GM18907 (cell line): ENCODE data around the gene TANC1.

Experiments used
- ATAC-seq: cut with Tn5 transposase; IDR thresholded peaks from one replicate; pipeline ENCODE4 v1.9.1; 2021; ENCODE audit warnings: mild to moderate bottlenecking, moderate library complexity; ENCODE audit not compliant: unreplicated experiment

Gene TANC1

DNA sequence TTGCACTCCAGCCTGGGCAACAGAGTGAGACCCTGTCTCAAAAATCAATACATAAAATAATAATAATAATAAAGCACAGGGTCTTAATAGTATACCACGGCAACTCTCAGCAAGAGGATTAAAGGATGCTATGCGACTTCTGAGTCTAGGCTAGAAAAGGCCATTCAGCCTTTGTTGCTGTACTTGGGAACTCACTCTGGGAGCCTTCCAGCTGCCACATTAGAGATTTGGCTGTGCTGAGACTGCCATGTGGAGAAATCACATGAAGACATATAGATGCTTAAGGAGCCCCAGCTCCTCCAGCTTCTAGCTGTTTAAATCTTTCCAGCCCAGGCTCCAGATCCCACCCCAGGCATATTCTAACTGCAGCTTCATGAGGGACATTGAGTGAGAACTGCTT lies 8.2 kb upstream of the TANC1 start:
- ATAC-seq, result no peak

DNA sequence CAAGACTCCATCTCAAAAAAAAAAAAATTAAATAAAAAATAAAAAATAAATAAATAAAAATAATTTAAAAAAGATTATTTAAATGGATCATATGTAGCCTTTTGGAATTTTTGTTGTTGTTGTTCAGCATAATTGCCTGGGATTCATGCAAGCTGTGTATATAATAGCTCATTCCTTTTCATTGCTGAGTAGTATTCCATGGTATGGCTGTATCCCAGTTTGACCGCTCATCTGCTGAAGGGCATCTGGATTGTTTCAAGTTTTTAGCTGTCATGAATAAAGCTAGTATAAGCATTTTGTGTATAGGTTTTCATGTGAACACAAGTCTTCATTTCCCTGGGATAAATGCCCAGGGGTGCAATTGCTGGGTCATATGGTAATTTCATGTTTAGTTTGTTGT lies 6.4 kb upstream of the TANC1 start:
- ATAC-seq, result no peak

DNA sequence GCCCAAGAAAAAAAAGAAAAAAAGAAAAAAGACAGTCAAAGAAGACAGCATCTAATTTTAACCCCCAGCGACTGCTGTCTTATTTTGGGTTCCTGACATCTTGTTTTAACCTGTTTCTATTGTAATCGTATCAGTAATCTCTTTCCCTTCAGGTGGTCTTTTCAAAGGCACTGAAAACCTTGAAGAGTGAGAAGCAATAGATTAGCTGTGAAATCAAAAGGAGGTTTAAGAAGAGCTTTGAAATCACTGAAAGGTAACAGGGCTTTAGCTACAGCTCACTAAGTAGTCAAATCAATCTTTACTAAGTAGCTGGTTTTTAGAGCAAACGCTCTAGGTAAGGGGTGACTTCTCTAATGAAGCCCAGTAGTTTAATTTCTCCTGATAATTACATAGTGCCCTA lies 5.4 kb upstream of the TANC1 start:
- ATAC-seq, result no peak

DNA sequence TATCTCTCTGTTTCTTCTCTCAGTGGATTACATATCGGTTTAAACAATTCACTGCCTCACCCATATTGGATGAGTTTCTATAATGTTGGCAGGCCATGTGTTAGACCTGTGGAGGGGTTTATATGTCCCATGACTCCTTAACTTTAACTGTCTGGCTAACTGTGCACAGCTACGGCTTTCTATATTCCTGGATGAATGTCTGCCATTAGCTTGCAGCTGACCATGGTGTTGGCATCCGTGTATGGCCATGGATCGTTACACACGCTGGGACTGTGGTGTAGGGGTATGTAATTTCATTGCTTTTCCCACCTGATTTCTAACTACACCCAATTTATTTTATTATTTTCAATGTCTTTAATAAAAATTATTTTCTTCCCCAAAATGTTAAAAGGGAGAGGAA lies 3.3 kb upstream of the TANC1 start:
- ATAC-seq, result no peak

DNA sequence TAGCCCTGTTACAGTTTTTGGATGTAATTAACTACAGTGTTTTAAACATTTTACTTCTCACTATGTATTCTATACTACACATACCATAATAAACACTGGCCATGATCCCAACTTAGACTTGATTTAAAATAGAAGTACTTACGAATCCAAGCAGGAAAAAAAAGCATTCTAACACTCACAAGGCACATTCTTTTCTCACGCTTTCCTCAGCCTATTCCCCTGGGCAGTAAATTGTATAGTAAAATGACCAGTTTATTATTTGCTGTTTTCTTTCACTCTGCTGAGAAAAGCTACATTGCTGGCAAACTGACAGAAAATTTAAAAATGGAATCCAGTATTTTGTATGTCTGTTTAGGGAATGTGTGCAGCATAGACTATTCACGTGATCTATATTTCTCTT lies 2.8 kb upstream of the TANC1 start:
- ATAC-seq, result no peak

DNA sequence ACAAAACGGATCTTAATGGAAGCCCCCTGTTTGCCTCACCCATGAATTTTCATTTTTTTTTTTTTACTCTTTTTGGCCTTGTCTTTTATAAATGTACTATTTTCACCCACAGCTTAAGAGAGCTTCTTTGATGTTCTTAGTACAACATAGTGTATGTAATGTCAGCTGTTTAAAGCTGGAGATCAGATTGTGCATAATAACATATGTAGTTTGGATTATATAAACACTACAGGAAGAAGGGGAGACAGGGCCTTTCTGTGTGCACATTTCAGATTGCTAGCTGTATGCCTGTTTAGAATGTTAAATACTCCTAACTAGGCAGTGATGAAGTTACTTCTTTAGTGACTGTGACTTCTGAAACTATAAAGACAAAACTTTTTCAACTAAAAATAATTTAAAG lies 2.1 kb upstream of the TANC1 start:
- no peak for ATAC-seq

DNA sequence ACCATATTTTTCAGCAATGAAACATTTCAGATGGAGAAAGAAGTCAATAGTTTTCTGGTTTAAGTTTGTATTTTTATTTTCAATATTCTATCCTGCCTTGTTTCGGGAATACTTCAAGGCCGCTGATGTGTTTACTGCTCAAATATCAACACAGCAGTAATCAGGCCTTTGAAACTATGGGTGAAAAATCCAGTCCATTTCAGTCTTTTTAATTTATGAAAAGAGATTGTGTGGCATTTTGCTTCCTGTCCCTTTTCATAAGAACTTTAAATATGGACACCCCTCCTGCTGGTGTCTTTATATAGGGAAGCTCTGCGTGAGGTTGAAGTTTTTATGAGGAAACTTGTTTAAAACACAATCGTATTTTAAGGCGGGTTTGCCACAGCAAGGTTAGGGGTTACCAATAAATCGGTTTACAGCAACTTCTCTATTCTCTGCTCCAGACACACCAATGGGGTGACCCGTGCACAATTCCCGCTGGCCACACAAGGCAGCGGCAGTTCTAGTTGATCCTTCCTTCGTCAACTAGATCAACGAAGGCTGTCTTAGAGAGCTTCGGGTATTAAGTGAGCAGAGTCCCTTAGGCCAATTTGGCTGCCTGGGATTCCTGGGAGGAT lies 1.2 kb upstream of the TANC1 start:
- ATAC-seq, result no peak

DNA sequence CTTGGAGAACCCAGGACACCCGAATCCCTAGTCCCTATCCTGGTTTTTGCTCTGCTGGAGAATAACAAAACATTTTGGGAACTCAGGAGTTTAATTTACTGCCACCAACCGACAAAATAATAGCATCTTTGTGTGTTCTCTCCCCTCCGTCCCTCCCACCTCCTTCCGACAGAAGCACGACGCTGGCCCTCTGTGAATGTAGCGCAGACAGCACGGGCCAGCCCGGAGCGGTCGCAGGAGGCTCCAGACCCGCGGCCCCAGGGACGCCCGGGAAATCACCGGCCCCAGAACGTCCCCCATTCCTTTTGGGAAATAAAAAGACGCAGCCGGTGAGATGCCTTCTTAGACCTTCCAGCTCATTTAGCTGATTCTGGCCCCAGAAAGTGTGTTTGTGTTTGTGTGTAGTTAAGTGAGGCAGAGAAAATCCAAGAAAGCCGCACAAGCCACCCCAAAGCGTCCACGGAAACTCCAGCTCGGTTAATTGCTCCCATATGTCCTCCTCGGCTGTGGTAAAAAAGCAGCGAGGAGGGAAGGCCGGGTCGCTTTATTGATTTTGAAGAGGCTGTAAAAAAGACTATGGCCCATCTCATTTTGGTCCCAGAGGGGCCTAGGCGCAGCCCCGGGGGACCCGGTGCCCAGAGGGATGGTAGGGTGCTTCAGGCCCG lies 577 bp upstream of the TANC1 start:
- no peak for ATAC-seq

DNA sequence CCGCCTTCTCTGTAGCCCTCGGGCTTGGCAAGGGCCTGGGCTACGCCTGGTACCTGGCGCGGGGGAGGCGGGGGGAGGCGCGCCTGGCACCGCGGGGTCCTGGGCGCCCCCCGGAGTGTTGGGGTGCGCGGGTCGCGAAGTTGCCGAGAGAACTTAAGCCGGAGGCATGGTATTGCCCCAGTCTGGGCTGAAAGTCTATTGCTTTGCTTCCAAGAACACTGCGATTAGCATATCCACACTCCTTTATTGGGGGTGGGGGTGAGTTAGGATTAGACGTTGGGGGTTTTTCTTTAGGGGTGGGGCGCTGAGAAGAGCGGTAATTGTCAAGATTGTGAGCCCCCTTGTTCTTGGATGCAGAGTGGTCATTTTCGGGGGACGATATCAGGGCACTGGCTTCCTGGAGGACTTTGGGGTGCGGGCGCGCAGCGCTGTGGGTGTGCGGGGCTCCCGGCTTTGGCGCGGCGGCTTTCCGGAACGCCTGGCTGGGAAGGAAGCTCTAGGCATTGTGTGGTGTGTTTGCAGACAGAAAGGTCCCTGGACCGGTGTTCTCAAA lies 798 bp downstream of the TANC1 start:
- ATAC-seq, result peak; percentile 4

DNA sequence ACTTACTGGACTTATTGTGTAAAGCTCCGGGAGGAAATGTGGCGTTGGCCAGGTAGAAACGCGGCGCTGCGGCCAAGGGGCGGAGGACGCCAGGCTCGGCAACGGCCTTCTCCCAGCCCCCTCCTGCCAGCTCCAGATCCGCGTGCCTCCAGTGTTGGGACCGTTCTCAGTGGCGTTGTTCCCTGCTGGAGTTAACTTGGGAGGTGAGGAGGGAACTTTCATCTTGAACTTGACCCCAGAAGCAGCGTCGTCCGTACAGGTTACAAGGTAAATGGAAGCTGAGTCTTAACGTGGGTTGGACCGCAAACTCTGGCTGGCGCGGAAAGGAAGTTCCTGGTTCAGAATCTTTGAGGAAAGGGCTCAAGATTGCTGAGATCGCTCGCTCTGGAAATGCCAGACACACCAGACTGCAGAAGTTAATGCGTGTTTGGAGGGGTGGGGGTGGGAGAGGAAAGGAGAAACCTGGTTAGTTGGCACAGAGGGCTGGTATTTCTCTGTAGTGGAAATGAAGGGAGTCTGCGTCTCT lies 1.3 kb downstream of the TANC1 start:
- no peak for ATAC-seq

DNA sequence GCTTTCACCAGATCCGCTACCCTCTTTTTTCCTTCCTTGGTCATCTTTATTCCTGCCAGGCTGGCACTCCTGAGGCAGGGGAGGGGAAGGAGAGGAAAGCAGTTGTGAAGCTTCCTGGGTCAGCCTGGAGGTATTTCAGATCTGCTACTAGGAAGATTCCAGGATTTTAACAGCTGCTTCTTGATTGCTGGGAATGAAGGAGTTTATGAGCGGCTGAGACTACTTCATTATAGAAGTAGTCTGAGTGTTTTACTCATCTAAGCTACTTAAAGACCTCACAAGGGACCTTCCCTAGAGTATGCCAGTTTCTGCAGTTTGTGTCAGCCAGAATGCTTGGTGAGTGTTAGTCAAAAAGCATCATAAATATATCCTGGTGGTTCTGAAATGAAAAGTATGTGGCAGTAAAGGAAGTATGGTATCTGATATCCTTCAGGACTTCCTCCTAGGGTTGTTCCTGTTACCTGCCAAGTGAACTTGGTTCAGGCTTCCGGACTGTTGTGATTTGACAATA lies 1.9 kb downstream of the TANC1 start:
- no peak for ATAC-seq

DNA sequence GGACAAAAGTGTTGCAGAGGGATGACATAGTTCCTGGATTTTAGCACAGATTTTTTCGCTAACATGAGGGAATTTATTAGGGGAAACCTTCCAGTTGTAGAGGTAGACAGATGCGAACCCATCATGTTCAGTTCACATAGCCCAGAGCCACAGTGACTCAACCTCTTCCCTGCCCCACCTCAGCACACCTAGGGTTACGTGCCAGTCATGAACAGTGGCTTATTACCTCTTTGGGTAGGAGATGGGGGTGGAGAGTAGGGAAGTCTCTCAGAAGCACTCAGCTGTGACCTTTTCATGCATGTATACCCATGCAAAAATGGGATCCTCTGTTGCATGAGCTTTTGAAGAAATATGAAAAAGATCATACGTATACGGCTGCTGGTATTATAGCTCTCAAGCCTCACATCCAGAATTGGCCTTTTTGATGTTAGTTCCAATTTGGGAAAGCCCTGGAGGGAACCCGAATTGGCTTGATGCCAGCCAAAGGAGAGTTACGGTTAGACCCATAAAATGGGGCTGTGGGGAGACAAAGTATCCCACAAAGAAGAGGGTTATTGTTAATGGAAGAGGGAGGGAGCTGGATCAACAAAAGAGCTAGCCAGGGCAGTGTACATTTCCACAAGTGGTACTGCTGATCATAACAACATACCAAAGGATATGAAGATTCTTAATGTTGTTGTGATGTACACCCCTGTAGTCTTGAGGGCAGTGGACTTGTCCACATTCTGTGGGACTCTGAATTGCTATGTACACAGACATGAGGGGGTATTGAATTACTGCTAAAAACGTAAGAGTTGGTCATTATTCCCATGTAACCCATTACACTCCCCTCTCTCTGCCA lies 4.9 kb downstream of the TANC1 start:
- ATAC-seq, result no peak

DNA sequence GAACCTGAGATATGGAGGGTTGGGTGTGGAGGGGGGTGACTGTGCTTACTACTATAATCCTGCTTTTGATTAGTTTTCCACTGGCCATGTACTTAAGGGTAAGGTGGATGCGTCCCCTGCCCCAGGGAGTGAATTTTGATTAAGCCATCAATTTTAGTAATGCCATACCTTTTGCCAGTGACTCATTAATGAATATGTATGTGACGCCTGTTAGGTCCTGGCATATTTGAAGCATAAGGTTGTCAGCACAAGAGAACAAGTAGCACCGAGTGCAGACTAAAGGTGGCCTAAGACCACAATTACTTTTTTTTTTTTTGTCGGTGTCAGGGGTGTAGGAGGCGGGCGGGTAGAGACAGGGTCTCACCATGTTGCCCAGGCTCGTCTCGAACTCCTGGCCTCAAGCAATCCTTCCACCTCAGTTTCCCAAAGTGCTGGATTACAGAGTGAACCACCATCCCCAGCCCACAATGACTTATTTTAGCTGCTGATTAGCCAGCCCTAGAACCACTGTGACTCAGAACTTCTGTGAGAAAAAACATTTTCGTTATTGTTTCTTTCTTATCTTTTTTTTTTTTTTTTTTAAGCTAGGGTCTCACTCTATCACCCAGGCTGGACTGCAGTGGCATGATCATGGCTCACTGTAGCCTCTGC lies 7.0 kb downstream of the TANC1 start:
- no peak for ATAC-seq

DNA sequence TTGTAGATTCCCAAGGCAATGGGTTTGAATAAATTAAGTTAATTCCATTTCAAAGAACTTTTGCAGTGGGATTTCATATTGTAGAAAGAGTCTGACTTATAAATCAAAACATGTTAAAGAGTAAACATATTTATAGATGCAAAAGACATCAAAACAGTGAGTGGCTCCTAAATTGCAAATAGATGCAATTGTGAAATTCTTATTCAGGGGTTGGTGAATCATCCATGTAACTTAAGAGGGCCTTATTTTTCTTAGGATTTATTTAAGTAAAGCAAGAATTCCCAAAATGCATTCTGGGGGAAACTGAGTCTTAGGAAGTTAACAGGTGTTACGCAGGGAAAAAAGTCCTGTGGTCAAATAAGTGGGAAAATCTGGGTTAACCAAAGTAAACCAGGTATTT lies 11.3 kb downstream of the TANC1 start:
- no peak for ATAC-seq

DNA sequence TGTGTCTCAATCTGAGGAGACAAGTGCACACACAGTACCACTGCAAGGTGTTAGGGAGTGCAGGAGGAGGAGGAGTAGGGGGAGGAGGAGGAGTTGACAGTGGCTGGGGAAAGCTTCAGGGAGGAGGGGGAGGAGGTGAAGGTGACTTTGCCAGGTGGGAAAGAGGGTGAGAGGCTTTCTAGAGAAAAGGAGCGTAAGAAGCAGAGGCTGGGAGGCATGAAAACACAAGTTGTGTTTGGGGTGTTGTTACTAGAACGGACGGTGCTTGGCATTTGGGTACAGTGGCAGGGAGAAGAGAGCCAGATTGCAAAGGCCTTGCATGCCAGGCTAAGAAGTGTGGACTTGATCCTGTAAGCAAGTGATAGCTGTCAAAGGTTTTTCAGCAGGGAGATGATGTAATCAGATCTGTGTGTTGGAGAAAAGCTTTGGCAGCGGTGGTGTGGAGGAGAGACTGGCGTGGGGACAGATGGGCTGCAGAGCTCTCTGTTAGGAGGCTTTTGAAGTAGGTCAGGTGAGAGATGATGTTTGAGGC lies 16.2 kb downstream of the TANC1 start:
- ATAC-seq, result no peak

DNA sequence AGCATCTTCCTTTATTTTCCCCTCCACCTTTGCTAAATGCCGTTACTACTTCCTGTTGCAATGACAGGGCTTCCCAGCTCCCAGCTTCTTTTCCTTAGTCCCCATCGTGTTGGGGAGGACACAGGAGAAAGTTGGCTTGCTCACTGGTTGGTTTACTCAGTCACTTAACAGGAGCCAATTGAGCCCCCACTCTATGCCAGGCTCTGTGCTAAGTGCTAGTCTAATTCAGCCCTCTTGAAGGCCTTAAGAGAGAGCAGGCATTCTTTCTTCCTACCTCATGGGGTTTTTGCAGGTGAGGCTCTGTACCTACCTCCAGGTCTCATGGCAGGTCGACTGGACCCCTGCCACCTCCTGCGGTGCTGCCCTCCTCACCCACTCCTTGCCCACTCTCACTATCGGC lies 20.1 kb downstream of the TANC1 start:
- no peak for ATAC-seq

DNA sequence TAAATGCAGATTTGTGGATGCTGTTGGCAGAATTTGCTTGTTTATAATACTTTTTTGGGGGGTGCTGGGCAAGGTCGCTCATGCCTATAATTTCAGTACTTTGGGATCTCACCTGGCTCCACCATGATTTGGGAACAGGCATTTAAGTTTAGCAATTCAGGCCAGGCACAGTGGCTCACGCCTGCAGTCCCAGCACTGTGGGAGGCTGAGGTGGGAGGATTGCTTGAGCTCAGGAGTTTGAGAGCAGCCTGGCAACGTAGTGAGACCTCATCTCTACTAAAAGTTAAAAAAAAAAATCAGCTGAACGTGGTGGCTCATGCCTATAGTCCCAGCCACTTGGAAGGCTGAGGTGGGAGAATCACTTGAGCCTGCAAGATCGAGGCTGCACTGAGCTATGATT lies 20.7 kb downstream of the TANC1 start:
- ATAC-seq, result no peak

DNA sequence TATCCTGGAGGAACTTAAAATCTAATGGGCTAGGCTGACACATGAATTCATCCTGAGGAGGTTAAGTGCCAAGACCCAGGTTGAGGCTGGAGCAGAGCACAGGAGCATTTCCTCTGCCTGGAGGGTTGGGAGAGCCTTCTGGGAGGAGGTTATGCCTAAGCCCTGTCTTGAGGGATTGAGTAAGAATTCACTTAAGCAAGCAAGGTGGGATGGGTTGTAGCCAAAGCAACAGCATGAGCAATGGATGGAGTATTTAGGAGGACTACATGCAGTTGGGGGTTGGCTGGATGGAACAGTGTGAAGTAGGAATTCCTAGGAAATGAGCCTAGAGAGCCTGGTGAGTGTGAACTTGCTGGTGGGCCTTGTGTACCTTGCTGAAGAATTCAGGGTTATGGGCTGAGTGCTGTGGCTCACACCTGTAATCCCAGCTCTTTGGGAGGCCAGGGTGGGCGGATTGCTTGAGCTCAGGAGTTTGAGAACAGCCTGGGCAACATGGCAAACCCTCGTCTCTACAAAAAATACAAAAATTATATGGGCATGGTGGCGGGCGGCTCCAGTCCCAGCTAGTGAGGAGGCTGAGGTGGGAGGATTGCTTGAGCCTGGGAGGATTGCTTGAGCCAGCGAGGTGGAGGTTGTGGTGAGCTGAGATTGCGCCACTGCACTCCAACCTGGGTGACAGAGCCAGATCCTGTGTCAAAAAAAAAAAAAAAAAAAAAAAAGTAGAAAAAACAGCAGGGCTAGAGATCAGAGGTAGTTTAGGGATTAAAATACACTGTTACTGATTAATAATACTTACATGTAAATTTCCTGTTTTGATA lies 22.2 kb downstream of the TANC1 start:
- ATAC-seq, result no peak

DNA sequence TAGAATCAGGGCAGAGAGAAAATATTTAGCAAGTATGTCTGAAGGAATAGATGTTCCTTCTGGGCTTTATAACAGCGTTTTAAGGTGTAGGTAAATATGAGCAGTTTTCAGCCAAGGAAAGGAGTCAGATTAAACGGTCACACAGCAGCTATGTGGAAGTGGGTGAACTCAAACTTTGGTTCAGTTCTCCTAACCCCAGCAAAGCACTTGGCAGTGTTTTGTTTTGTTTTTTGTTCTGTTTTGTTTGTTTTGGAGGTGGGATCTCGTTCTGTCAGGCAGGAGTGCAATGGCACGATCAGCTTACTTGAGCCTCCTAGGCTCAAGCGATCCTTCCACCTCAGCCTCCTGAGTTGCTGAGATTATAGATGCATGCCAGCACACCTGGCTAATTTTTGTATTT lies 24.6 kb downstream of the TANC1 start:
- ATAC-seq, result no peak
